NCI-H524 (cell line): ENCODE results near the gene IGFBP7.
"Not testable (repeated sequence)": the region's sequence is repeated elsewhere in the genome, so short reads cannot be mapped to it uniquely, and the experiment has no call there.

Experiments used
- DNase-seq, 2 experiments: peaks; one replicate each; lab custom pipeline; 2025; lab: John Stamatoyannopoulos, UW

The IGFBP7 gene

GRCh38 chr4:57070461-57070860 lies 39.7 kb downstream of the IGFBP7 start:
- DNase-seq, result no peak

GRCh38 chr4:57068237-57068981 lies 41.8 kb downstream of the IGFBP7 start:
- peak in 1 of 2 experiments; percentile 2 for DNase-seq

- DNase-seq, result no peak
Measured at GRCh38 chr4:57065730-57066482, 44.3 kb downstream of the IGFBP7 start.

GRCh38 chr4:57064811-57065711 lies 45.1 kb downstream of the IGFBP7 start:
- peak; percentile 23 to 54 for DNase-seq

GRCh38 chr4:57064120-57064519 lies 46.1 kb downstream of the IGFBP7 start:
- no peak for DNase-seq

GRCh38 chr4:57063518-57063917 lies 46.7 kb downstream of the IGFBP7 start:
- no peak for DNase-seq

GRCh38 chr4:57061395-57061794 lies 48.8 kb downstream of the IGFBP7 start:
- DNase-seq, result no peak

- not testable (repeated sequence) for DNase-seq
Measured at GRCh38 chr4:57060717-57061067, 49.5 kb downstream of the IGFBP7 start.

- DNase-seq, result no peak
Measured at GRCh38 chr4:57059890-57060716, 50.1 kb downstream of the IGFBP7 start.

GRCh38 chr4:57055886-57056285 lies 54.3 kb downstream of the IGFBP7 start:
- DNase-seq, result no peak

- DNase-seq, result no peak
Measured at GRCh38 chr4:57053508-57053907, 56.7 kb downstream of the IGFBP7 start.

GRCh38 chr4:57051524-57051923 lies 58.7 kb downstream of the IGFBP7 start:
- DNase-seq, result no peak

GRCh38 chr4:57051095-57051494 lies 59.1 kb downstream of the IGFBP7 start:
- peak in 1 of 2 experiments; percentile 30 for DNase-seq

- DNase-seq, result no peak
Measured at GRCh38 chr4:57048590-57049304, 61.4 kb downstream of the IGFBP7 start.

GRCh38 chr4:57047046-57047445 lies 63.1 kb downstream of the IGFBP7 start:
- not testable (repeated sequence) for DNase-seq

GRCh38 chr4:57044996-57045395 lies 65.2 kb downstream of the IGFBP7 start:
- no peak for DNase-seq

GRCh38 chr4:57044279-57044678 lies 65.9 kb downstream of the IGFBP7 start:
- no peak for DNase-seq

GRCh38 chr4:57043347-57044251 lies 66.6 kb downstream of the IGFBP7 start:
- DNase-seq, result no peak

GRCh38 chr4:57042711-57043169 lies 67.4 kb downstream of the IGFBP7 start:
- DNase-seq, result no peak

GRCh38 chr4:57041020-57041419 lies 69.2 kb downstream of the IGFBP7 start:
- DNase-seq, result no peak
